Body of pancreas (tissue), 4 donors: Measurements from ENCODE around the gene SLC9C1. TPM values are rescaled to one million over a fixed set of nuclear protein-coding genes. Genes with fewer than 3 reads are reported as not detected.
"Not testable (repeated sequence)": the region's sequence is repeated elsewhere in the genome, so short reads cannot be mapped to it uniquely, and the experiment has no call there.

Experiments
- ATAC-seq: fragments of 150-250 bp; one replicate; pipeline ENCODE4 v1.9.1; 2016
- DNase-seq, 4 donors: peaks; one replicate each; pipeline ENCODE4 v3.0.0-alpha.2; 2019
- H3K27ac ChIP-seq, 4 donors: fragments of 200-600 bp; sonication (generic); 1 replicate in 3 of 4; 2 replicates in 1 of 4; pipeline versions ENCODE4 v1.5.1 to v1.6.1; 2016 to 2019; ENCODE audit warnings: mild to moderate bottlenecking in 1 of 4, mixed read lengths in 1 of 4, moderate library complexity in 1 of 4
- H3K27me3 ChIP-seq, 2 donors: fragments of 200-600 bp; sonication (generic); one replicate each; pipeline ENCODE4 v1.6.0; 2016; ENCODE audit warnings: mild to moderate bottlenecking in 1 of 2
- H3K36me3 ChIP-seq, 2 donors: fragments of 200-600 bp; sonication (generic); replicated peaks in 1 of 2; 2 replicates each; pipeline ENCODE4 v1.5.1; 2016; ENCODE audit warnings: low read depth in 2 of 2; ENCODE audit not compliant: insufficient read depth in 1 of 2
- H3K4me1 ChIP-seq: fragments of 200-600 bp; sonication (generic); one replicate; pipeline ENCODE4 v1.6.0; 2016
- H3K4me3 ChIP-seq, 2 donors: fragments of 200-600 bp; sonication (generic); 1 replicate in 1 of 2; 2 replicates in 1 of 2; pipeline ENCODE4 v1.5.1; 2016 to 2019
- H3K9me3 ChIP-seq, 3 donors: fragments of 200-600 bp; sonication (generic); 1 replicate in 2 of 3; 2 replicates in 1 of 3; pipeline ENCODE4 v1.5.1; 2016
- POLR2A ChIP-seq, 3 donors: fragments of 450-650 bp; IDR thresholded peaks; one replicate each; pipeline ENCODE4 v1.6.1; 2016; ENCODE audit warnings: antibody characterized with exemption in 3 of 3, mild to moderate bottlenecking in 2 of 3
- WGBS, 2 donors: methylation state at CpG; one replicate each; pipeline ENCODE4 v1.1.5; 2017; 5-methylcytosine and 5-hydroxymethylcytosine counted together
- intact Hi-C: fragments of 100-400 bp; cut with DNase I; formaldehyde crosslinking; loops from one replicate; pipeline ENCODE4 v1.15.1; 2023
- total RNA-seq, 2 donors: library from RNA; depleted of rRNA; stranded (reverse); fragments of >200 nt; gene quantifications; one replicate each; pipeline ENCODE4 v1.1.0, GENCODE V29; 2016
- TF ChIP-seq, protein P1 (sequence below), 7 experiments: fragments of 450-650 bp in 4 of 7; fragments of 200-600 bp in 3 of 7; sonication (generic) in 3 of 7; IDR thresholded peaks; one replicate each; pipeline ENCODE4 v1.5.1; 2016 to 2019; ENCODE audit warnings: antibody characterized with exemption in 7 of 7

SLC9C1 gene
- total RNA-seq, 2 donors from 2014 or later, result not detected

- H3K9me3 ChIP-seq, result peaks cover 0 to 5% (median 0%) of the 10 kb centered on the region in 3 donors
- no peaks in the 10 kb centered on the region for H3K4me1 ChIP-seq
- H3K27me3 ChIP-seq, result no peaks in the 10 kb centered on the region
- H3K27ac ChIP-seq, result no peak overlapping the region
- 53 to 54% methylated on average over 1 of the region's 1 CpG for WGBS, 2 donors
- ATAC-seq (no peak), DNase-seq (no peak)
- intact Hi-C loops, result no loop called here
- no peak overlapping the region for H3K4me3 ChIP-seq
- peaks cover 0 to 6% of the 10 kb centered on the region in 2 donors for H3K36me3 ChIP-seq
- TF ChIP-seq POLR2A (IDR thresholded peaks at IDR 0.05), result no peak
- TF ChIP-seq, protein P1, sequence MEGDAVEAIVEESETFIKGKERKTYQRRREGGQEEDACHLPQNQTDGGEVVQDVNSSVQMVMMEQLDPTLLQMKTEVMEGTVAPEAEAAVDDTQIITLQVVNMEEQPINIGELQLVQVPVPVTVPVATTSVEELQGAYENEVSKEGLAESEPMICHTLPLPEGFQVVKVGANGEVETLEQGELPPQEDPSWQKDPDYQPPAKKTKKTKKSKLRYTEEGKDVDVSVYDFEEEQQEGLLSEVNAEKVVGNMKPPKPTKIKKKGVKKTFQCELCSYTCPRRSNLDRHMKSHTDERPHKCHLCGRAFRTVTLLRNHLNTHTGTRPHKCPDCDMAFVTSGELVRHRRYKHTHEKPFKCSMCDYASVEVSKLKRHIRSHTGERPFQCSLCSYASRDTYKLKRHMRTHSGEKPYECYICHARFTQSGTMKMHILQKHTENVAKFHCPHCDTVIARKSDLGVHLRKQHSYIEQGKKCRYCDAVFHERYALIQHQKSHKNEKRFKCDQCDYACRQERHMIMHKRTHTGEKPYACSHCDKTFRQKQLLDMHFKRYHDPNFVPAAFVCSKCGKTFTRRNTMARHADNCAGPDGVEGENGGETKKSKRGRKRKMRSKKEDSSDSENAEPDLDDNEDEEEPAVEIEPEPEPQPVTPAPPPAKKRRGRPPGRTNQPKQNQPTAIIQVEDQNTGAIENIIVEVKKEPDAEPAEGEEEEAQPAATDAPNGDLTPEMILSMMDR (IDR thresholded peaks at IDR 0.05), result no peak
These were observed 96.9 kb downstream of the SLC9C1 start for GRCh38 chr3:112197131-112197530.

- Histone ChIP-seq H3K36me3 (no peaks in the 10 kb centered on the region), H3K4me1 (no peaks in the 10 kb centered on the region), H3K27ac (no peak overlapping the region), H3K4me3 (no peak overlapping the region), H3K27me3 (no peaks in the 10 kb centered on the region), H3K9me3 (no peaks in the 10 kb centered on the region)
- ATAC-seq (no peak), DNase-seq (no peak)
- no peak for TF ChIP-seq POLR2A (IDR thresholded peaks at IDR 0.05)
- TF ChIP-seq, protein P1 (IDR thresholded peaks at IDR 0.05), result no peak
- WGBS, 2 donors, result 80 to 94% methylated on average over 1 of the region's 1 CpG
- intact Hi-C loops, result no loop called here
These were observed 106.7 kb downstream of the SLC9C1 start for GRCh38 chr3:112187300-112187699.

DNA sequence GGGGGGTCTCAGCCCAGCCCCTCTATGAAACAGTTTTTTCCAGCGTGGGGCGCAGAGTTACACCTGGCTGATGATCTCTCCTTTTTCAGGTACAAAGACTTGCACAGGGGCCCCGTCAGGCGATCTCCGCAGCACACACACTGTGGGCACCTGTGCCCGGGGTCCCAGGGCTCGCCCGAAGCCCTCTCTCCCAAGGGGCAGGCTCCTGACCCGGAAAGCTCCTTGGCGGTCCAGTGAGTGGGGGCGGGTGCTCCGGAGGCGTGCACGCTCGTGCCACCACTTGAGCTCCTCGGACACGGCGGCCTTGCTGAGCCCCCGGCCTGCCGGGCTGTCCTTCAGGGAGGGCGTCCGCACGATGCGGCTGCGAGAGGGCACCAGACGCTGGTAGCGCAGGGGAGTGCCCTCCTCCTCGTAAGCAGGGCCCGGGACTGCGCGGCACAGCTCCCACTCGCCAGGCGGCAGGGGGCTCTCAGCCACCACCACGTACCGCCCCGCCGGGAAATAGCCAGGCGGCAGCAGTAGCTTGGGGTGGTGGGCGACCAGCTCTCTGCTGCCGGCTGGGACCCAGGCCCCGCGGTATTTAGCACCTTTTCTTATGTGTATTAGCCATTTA, 108.5 kb downstream of the SLC9C1 start:
- H3K4me1 ChIP-seq, H3K27me3 ChIP-seq, intact Hi-C loops, H3K9me3 ChIP-seq, DNase-seq, H3K36me3 ChIP-seq, H3K27ac ChIP-seq, ATAC-seq, H3K4me3 ChIP-seq: not testable (repeated sequence)
- 44 to 58% methylated on average over 20 to 21 of the region's 42 CpGs for WGBS, 2 donors

DNA sequence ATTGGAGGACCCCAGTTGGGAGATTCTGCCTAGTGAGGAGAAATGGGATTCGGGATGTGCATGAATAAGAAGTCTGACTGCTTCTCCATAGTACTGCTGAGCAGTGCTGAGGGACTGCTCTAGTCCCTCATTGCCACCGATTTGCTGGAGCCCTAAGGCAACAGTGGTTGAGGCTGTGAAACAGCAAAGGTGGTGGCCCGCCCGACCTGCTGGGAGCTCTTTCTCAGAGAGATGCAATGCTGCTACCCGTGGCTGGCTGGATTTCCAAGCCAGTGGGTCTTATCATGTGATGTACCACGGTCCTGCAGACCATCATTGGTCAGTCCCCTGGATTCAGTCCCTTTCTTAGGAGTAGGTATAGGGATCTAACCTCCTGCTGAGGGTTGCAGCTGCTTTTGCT, 118.4 kb downstream of the SLC9C1 start:
- H3K27ac ChIP-seq, result no peak overlapping the region
- no peak overlapping the region for H3K4me3 ChIP-seq
- no peak for ATAC-seq
- WGBS, 2 donors, result 70 to 85% methylated on average over 6 of the region's 6 CpGs
- no peaks in the 10 kb centered on the region for H3K9me3 ChIP-seq
- no peaks in the 10 kb centered on the region for H3K27me3 ChIP-seq
- H3K4me1 ChIP-seq, result no peaks in the 10 kb centered on the region
- H3K36me3 ChIP-seq, result no peaks in the 10 kb centered on the region
- no peak for DNase-seq
- intact Hi-C loops, result no loop called here
- TF ChIP-seq, protein P1 (IDR thresholded peaks at IDR 0.05), result no peak
- no peak for TF ChIP-seq POLR2A (IDR thresholded peaks at IDR 0.05)

GRCh38 chr3:112175037-112175436, 119.0 kb downstream of the SLC9C1 start:
- Histone ChIP-seq H3K36me3 (no peaks in the 10 kb centered on the region), H3K4me3 (no peak overlapping the region), H3K4me1 (no peaks in the 10 kb centered on the region), H3K27me3 (no peaks in the 10 kb centered on the region), H3K9me3 (no peaks in the 10 kb centered on the region), H3K27ac (no peak overlapping the region)
- ATAC-seq (no peak), DNase-seq (no peak)
- TF ChIP-seq, protein P1 (IDR thresholded peaks at IDR 0.05), result no peak
- TF ChIP-seq POLR2A (IDR thresholded peaks at IDR 0.05), result no peak
- intact Hi-C loops, result no loop called here
- 86 to 98% methylated on average over 5 of the region's 5 CpGs for WGBS, 2 donors
